VCaP (cell line): ENCODE measurements around the gene ERC2.

Source experiments
- H3K27ac ChIP-seq: fragments of 450-650 bp; 2 replicates; pipeline ENCODE4 v1.5.1; 2017
- TF ChIP-seq, protein P1 (sequence below): fragments of 450-650 bp; conservative IDR thresholded peaks from 2 replicates; pipeline ENCODE4 v1.5.1; 2017; ENCODE audit warnings: mild to moderate bottlenecking, moderate library complexity

ERC2 gene

DNA sequence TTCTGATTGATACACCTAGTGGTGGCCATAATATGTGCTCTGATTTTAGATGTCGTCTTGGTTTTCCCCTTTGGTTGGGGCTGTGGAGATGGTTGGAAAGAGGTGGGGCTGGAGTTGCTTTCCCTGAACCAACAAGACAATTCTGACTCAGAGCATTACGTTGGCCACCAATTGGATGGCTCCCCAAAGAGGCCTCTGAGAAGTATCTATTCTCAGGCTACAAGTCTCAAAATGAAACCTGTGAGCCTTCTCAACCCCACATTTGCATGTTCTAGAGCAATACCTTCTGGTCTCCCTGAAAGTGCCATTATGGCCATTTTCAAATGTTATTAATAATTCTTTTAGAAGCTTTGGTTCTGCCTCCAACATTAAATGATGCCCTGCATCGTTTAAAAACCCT lies 792.8 kb downstream of the ERC2 start:
- H3K27ac ChIP-seq, result no peak overlapping the region
- TF ChIP-seq, protein P1, sequence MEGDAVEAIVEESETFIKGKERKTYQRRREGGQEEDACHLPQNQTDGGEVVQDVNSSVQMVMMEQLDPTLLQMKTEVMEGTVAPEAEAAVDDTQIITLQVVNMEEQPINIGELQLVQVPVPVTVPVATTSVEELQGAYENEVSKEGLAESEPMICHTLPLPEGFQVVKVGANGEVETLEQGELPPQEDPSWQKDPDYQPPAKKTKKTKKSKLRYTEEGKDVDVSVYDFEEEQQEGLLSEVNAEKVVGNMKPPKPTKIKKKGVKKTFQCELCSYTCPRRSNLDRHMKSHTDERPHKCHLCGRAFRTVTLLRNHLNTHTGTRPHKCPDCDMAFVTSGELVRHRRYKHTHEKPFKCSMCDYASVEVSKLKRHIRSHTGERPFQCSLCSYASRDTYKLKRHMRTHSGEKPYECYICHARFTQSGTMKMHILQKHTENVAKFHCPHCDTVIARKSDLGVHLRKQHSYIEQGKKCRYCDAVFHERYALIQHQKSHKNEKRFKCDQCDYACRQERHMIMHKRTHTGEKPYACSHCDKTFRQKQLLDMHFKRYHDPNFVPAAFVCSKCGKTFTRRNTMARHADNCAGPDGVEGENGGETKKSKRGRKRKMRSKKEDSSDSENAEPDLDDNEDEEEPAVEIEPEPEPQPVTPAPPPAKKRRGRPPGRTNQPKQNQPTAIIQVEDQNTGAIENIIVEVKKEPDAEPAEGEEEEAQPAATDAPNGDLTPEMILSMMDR, result no peak

DNA sequence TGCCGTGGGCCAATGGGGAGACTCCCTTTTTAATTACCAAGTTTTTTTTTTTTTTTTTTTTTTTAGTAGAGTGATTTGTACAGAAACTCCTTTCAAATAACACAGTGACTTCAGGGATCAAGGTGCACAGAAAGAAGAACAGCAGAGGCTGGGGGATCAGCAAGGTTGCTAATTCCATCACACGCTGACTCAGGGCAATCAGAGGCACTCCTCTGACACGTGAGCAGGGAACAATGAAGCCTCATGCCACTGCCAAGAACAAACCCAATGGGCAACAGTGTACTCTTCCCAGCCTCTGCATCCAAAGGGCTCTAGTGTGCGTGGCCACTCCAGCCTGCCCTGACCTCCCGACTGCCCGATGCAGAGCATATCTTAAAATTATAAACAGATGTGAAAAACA lies 794.5 kb downstream of the ERC2 start:
- no peak overlapping the region for H3K27ac ChIP-seq
- TF ChIP-seq, protein P1, result no peak

DNA sequence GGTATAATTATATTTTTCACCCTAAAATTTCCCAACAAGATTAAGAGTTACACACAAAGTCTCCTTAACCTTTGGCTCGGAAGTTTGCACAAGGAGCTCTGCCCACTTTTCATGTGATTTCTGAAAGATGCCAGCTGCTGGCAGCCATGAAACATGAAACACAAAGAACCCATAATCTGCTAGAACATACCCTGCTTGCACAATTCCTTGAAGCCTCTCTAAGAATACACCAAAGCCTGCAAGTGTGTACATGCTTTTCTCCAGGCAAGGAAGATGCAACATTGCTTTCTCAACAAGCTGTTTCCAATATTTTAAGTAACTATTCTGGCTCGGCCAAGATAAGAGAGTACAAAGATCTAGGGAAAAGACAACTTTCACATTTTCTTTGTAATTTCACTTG lies 799.1 kb downstream of the ERC2 start:
- TF ChIP-seq, protein P1, result no peak
- no peak overlapping the region for H3K27ac ChIP-seq

DNA sequence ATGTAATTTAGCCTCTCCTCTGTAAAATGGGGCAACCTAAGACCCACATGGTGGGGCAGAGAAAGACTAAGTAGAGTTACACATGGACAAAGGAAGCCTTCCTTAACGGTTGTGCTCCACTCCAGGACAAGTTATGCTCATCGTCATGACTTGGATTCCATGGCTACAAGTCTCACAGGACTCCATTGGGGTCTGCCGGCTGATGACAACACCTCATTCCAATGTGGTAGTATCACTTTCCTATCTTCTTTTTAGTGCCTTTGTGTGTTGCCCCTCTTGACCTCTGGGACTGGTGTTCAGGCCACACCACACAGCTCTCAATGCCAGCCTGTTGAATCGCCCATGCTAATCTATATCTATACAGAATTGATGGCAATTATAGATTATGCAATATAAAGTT lies 799.9 kb downstream of the ERC2 start:
- no peak overlapping the region for H3K27ac ChIP-seq
- TF ChIP-seq, protein P1, result no peak

DNA sequence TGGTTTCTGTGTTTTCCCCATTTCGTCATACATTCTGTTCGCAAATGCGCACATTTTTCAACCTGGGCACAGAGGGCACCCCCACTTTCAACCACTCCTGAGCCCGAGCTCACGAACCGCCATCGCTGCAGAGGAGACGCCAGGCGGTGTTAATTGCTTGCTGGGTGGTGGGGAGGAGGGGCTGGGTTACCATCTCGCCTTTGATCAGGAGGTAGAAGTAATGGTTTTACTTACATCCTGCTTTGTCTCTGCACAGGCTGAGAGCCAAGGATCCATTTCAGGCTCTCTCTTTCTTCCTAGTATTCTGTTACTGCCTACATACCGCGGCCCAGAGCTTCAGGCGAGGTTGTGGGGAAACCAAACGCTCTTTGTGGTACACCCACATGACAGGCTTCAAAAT lies 803.9 kb downstream of the ERC2 start:
- TF ChIP-seq, protein P1, result no peak
- no peak overlapping the region for H3K27ac ChIP-seq

DNA sequence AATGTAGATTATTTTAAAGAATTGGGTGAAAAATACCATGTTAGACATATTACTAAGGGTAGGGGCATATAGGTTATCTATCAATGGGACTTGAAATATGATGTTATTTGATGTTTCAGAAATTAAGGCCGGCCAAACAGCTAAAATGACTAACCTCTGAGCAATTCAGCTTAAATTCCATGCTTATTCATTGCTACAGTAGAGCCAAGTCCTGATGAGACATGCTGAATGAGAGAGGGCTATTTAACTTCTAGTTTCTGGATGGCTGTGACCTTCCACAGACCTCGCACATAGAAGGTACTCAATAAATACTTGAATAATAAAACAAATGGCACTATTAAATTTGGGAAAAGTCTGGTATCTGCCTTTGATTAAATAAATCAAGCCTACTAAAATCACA lies 805.6 kb downstream of the ERC2 start:
- TF ChIP-seq, protein P1, result no peak
- no peak overlapping the region for H3K27ac ChIP-seq

DNA sequence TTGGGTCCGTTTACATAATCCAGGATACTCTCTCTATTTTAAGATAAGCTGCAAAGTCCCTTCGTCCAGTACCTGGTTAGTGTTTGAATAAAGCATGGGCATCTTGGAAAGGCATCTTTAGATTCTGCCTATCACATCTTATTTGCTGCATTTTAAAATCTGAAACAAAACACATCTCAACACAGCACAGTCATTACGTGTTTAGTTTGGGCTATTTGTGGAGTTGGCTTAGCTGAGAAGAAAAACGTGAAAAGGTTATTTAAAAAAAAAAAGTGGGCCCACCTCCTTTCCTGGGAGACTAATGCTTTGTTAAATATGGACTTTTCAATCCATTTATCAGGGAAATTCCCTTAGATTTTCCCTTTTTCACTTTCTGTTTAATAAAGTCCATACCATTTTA lies 806.7 kb downstream of the ERC2 start:
- TF ChIP-seq, protein P1, result no peak
- no peak overlapping the region for H3K27ac ChIP-seq

DNA sequence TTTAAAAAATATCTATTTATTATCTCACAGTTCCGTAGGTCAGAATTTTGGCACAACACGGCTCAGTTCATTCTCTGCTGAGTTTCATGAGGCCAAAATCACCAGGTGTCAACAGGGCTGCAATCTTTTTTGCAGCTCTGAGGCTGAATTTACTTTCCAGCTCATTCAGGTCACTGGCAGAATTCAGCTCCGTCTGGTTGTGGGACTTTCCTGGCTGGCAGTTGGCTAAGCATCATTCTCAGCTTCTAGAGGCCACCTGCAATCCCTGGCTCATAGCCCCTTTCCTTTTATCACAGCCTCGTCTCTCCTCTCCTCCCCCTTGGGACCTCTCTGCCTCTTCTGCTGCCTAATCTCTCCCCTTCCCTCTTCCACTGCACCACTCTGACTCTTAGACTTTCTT lies 807.1 kb downstream of the ERC2 start:
- TF ChIP-seq, protein P1, result no peak

More for the DNA sequence above, 807.1 kb downstream of the ERC2 start:
- no peak overlapping the region for H3K27ac ChIP-seq
